Esophagus muscularis mucosa (tissue), 4 donors: ENCODE measurements around the gene SLC26A9. TPM values are rescaled to one million over a fixed set of nuclear protein-coding genes. Genes with fewer than 3 reads are reported as not detected.

Experiments
- DNase-seq: peaks from one replicate; pipeline ENCODE4 v3.0.0-alpha.2; 2017; ENCODE audit errors: extremely low spot score
- H3K27ac ChIP-seq, 4 donors: fragments of 200-600 bp; sonication (generic); replicated peaks in 1 of 4; 1 replicate in 3 of 4; 2 replicates in 1 of 4; pipeline ENCODE4 v1.5.1; 2016 to 2019; ENCODE audit warnings: mild to moderate bottlenecking in 1 of 4
- H3K27me3 ChIP-seq, 4 donors: fragments of 200-600 bp; sonication (generic); one replicate each; pipeline versions ENCODE4 v1.5.1 to v1.6.0; 2016 to 2019
- H3K36me3 ChIP-seq, 4 donors: fragments of 200-600 bp; sonication (generic); one replicate each; pipeline ENCODE4 v1.5.1; 2016 to 2019
- H3K4me1 ChIP-seq, 4 donors: fragments of 200-600 bp; sonication (generic); one replicate each; pipeline ENCODE4 v1.5.1; 2016 to 2019
- H3K4me3 ChIP-seq, 4 donors: fragments of 200-600 bp; sonication (generic); 1 replicate in 2 of 4; 2 replicates in 2 of 4; pipeline ENCODE4 v1.5.1; 2016 to 2019; ENCODE audit warnings: mild to moderate bottlenecking in 4 of 4, moderate library complexity in 1 of 4
- H3K9me3 ChIP-seq, 4 donors: fragments of 200-600 bp; sonication (generic); 1 replicate in 3 of 4; 2 replicates in 1 of 4; pipeline ENCODE4 v1.5.1; 2016 to 2019
- EP300 ChIP-seq: sonication (generic); formaldehyde crosslinking; IDR thresholded peaks from one replicate; pipeline ENCODE4 v1.6.1; 2017; ENCODE audit warnings: antibody characterized with exemption
- POLR2A ChIP-seq: fragments of 450-650 bp; IDR thresholded peaks from one replicate; pipeline ENCODE4 v1.6.1; 2017; ENCODE audit warnings: antibody characterized with exemption, moderate library complexity, mild to moderate bottlenecking, low read depth
- POLR2AphosphoS5 ChIP-seq, 2 donors: sonication (generic); formaldehyde crosslinking; IDR thresholded peaks; one replicate each; pipeline ENCODE4 v1.6.1; 2017; ENCODE audit warnings: antibody characterized with exemption in 2 of 2
- WGBS: methylation state at CpG from one replicate; pipeline ENCODE4 v1.1.5; 2018; 5-methylcytosine and 5-hydroxymethylcytosine counted together
- intact Hi-C: fragments of 100-400 bp; cut with DNase I; formaldehyde crosslinking; loops from one replicate; pipeline ENCODE4 v1.15.1; 2023
- total RNA-seq, 4 donors: library from RNA; depleted of rRNA; stranded (reverse); fragments of >200 nt; gene quantifications; one replicate each; pipeline versions ENCODE4 v1.1.0 to v1.2.1, GENCODE V29; 2016
- TF ChIP-seq, protein P1 (sequence below), 3 experiments: fragments of 200-600 bp in 2 of 3; fragments of 450-650 bp in 1 of 3; sonication (generic) in 2 of 3; IDR thresholded peaks; one replicate each; pipeline ENCODE4 v1.5.1; 2017 to 2019; ENCODE audit warnings: antibody characterized with exemption in 3 of 3, mild to moderate bottlenecking in 2 of 3, moderate library complexity in 1 of 3

The SLC26A9 gene
- total RNA-seq, 4 donors from 2014 or later = under 0.01 TPM; not detected in 3

DNA sequence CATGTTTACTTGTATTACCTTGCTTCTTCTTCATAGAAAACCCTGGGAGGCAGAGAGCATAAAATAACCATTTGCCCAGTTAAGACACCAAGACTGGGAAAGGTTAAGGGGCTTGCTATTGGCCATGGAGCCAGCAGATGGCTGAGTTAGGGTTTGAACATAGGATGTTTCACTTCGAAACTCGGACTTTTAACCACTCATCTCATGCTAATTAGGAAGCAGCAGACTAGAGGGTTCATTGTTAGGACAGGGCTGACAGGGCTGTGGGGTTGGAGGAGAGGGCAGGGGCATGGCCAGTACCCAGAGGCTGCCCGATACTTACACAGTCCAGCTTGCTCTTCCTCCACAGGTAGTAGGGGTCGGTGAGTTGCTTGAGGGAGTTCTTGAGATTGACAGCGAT lies 17.0 kb downstream of the SLC26A9 start:
- Histone ChIP-seq H3K27me3 (peaks cover 0 to 11% (median 0%) of the 10 kb centered on the region in 4 donors), H3K4me1 (no peaks in the 10 kb centered on the region), H3K27ac (no peak overlapping the region), H3K4me3 (no peak overlapping the region), H3K9me3 (no peaks in the 10 kb centered on the region), H3K36me3 (no peaks in the 10 kb centered on the region)
- intact Hi-C loops = no loop called here
- TF ChIP-seq, protein P1, sequence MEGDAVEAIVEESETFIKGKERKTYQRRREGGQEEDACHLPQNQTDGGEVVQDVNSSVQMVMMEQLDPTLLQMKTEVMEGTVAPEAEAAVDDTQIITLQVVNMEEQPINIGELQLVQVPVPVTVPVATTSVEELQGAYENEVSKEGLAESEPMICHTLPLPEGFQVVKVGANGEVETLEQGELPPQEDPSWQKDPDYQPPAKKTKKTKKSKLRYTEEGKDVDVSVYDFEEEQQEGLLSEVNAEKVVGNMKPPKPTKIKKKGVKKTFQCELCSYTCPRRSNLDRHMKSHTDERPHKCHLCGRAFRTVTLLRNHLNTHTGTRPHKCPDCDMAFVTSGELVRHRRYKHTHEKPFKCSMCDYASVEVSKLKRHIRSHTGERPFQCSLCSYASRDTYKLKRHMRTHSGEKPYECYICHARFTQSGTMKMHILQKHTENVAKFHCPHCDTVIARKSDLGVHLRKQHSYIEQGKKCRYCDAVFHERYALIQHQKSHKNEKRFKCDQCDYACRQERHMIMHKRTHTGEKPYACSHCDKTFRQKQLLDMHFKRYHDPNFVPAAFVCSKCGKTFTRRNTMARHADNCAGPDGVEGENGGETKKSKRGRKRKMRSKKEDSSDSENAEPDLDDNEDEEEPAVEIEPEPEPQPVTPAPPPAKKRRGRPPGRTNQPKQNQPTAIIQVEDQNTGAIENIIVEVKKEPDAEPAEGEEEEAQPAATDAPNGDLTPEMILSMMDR (IDR thresholded peaks at IDR 0.05) = no peak
- TF ChIP-seq POLR2AphosphoS5 (IDR thresholded peaks at IDR 0.05) = no peak
- TF ChIP-seq EP300 = no peak
- no peak for TF ChIP-seq POLR2A
- 78% methylated on average over 3 of the region's 5 CpGs for WGBS
- no peak for DNase-seq

DNA sequence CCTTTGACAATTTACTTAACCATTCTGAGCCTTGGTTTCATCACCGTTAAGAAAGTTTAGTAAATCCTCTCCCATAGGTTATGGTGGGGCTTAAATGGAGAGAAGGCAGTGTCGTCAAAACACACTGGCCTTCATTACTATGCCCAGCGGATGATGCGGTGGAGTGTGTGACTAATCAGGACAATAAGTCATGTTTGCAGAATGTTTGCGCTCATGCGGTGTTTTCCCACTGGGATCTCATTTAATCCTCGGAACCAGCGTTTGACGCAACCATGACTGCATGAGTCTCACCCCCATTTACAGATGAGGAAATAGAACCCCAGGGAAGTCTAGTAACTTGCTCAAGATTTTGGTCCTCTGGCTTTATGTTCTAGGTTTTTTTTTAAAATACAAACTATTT lies 17.5 kb downstream of the SLC26A9 start:
- no peak for DNase-seq
- Histone ChIP-seq H3K4me3 (no peak overlapping the region), H3K9me3 (no peaks in the 10 kb centered on the region), H3K27me3 (peaks cover 0 to 14% (median 0%) of the 10 kb centered on the region in 4 donors), H3K27ac (no peak overlapping the region), H3K4me1 (peaks cover 0 to 3% (median 0%) of the 10 kb centered on the region in 4 donors), H3K36me3 (no peaks in the 10 kb centered on the region)
- 83% methylated on average over 9 of the region's 9 CpGs for WGBS
- intact Hi-C loops = no loop called here
- TF ChIP-seq POLR2A = no peak
- TF ChIP-seq, protein P1 (IDR thresholded peaks at IDR 0.05) = no peak
- TF ChIP-seq EP300 = no peak
- TF ChIP-seq POLR2AphosphoS5 (IDR thresholded peaks at IDR 0.05) = no peak

DNA sequence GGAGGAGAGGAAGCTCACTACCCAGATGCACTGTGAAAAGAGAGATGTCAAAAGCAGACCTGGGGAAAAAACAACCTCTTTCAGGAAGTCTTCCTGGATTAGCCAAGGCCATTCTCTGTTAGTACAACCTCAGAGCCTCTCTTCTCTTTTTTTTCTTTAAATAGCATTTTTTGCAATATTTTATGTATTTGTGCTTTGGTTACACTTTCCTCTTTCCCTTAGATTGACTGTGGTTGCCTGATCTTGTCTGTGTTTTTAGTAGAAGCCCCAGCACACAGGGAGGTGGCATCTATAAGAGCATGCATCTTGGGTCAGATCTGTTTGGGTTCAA lies 18.8 kb downstream of the SLC26A9 start:
- no peak overlapping the region for H3K4me3 ChIP-seq
- intact Hi-C loops = no loop called here
- H3K9me3 ChIP-seq = no peaks in the 10 kb centered on the region
- H3K4me1 ChIP-seq = peaks cover 0 to 8% (median 5%) of the 10 kb centered on the region in 4 donors
- DNase-seq = no peak
- H3K27me3 ChIP-seq = peaks cover 0 to 14% (median 0%) of the 10 kb centered on the region in 4 donors
- H3K36me3 ChIP-seq = no peaks in the 10 kb centered on the region
- TF ChIP-seq EP300 = no peak
- TF ChIP-seq POLR2AphosphoS5 (IDR thresholded peaks at IDR 0.05) = no peak
- TF ChIP-seq, protein P1 (IDR thresholded peaks at IDR 0.05) = no peak
- TF ChIP-seq POLR2A = no peak
- no peak overlapping the region for H3K27ac ChIP-seq

DNA sequence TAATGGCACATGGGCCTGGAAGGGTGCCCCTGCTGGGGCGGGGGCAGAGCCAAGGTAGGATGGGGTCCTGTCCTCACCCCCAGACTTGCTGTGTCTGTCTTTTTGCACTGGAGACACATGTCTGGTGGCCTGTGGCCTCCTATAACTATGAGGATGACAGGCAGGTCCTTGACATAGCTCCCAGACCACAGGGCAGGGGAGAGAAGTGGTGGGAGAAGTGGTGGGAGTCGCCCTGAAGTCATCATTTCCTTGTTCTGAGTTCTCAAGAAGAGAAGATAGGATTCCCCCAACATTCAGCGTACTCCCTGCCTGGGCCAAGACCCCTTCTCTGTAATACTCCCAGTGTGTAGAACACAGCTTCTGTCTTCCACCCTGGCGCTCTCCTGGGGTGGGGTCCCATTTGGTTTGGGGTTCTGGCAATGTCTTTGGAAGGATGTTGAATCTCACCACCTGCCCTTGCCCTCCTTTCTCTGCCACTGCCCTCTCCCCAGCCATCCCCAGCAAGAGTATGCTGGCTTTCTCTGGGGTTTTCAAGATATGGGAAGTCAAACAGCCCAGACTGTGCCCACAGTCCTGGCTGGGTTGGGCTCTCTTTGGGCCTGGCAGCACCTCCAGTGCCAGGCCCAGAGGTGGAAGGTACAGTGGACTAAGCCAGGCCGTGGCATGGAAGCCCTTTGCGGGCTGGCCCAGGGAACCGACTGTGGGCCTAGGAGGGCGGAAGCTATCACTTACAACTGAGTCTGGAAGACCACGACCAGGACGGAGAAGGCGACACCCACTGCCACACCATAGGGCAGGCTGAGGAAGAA lies 19.4 kb downstream of the SLC26A9 start:
- intact Hi-C loops = no loop called here
- 82% methylated on average over 9 of the region's 11 CpGs for WGBS
- Histone ChIP-seq H3K36me3 (no peaks in the 10 kb centered on the region), H3K27me3 (peaks cover 0 to 14% (median 0%) of the 10 kb centered on the region in 4 donors), H3K4me1 (peaks cover 0 to 11% (median 5%) of the 10 kb centered on the region in 4 donors), H3K4me3 (no peak overlapping the region), H3K27ac (no peak overlapping the region), H3K9me3 (no peaks in the 10 kb centered on the region)
- TF ChIP-seq POLR2AphosphoS5 (IDR thresholded peaks at IDR 0.05) = no peak
- TF ChIP-seq, protein P1 (IDR thresholded peaks at IDR 0.05) = no peak
- TF ChIP-seq POLR2A = no peak
- TF ChIP-seq EP300 = no peak
- no peak for DNase-seq
